HG02981 (cell line): ENCODE data around the gene GJA1.
"Not testable (repeated sequence)": the region's sequence is repeated elsewhere in the genome, so short reads cannot be mapped to it uniquely, and the experiment has no call there.

ENCODE experiments used
- ATAC-seq: cut with Tn5 transposase; IDR thresholded peaks from one replicate; pipeline ENCODE4 v1.9.1; 2021; ENCODE audit warnings: mild to moderate bottlenecking, moderate library complexity; ENCODE audit not compliant: unreplicated experiment

GJA1 gene

DNA sequence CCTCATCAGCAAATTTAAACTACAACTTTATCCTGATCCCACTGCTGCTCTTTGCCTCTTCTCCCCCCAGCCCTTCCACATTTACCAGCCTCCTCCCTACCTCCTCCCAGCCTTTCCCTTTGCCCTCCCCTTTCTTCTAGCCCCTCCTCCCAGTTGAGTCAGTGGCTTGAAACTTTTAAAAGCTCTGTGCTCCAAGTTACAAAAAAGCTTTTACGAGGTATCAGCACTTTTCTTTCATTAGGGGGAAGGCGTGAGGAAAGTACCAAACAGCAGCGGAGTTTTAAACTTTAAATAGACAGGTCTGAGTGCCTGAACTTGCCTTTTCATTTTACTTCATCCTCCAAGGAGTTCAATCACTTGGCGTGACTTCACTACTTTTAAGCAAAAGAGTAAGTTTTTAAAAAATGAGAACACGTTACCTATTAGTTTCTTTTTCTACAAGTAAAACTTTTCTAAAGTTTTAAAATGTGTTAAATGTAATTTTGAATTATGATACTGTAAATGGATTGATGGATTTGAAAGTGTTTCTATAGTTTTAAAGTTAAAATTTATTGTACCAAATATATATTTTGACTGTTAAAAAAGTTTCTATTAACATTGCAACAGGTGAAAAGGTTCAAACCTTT is at the start of gene GJA1:
Gene GJA1 (plus strand): TSS at position 203 of the 626 bp plus-strand sequence. CDS start 11,202 bp downstream, outside the sequence.
- ATAC-seq: no peak

DNA sequence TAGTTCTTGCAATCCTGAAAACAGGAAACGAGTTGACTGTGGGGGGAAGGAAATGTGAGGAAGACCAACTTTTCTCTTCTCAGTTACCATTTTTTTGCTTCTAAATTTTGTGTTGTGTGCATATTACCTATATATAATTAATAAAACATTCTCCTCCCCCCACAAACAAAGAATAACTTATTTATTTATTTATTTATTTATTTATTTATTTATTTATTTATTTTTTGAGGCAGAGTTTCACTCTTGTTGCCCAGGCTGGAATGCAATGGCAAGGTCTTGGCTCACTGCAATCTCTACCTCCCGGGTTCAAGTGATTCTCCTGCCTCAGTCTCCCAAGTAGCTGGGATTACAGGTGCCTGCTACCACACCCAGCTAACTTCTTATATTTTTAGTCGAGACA is 48.9 kb upstream of the GJA1 start:
- not testable (repeated sequence) for ATAC-seq

DNA sequence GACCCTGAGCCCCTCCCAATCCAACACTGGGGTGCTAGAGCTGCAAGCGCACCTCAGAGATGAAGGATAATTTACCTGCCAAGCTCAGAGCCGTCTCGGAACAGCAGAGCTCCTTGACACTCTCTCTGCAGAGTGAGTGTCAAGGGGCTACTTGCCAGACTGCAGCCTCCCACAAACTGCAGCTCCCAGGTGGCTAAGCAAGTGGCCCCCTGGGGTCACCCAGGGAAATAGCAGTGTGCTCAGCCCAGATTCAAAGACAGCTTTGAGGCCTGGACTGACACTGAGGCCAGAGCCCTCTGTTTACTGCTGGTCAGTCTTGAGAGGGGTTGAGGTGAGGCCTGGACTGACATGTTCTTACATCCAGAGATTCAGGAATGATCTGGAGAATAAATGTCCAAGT is 46.0 kb upstream of the GJA1 start:
- ATAC-seq: no peak

DNA sequence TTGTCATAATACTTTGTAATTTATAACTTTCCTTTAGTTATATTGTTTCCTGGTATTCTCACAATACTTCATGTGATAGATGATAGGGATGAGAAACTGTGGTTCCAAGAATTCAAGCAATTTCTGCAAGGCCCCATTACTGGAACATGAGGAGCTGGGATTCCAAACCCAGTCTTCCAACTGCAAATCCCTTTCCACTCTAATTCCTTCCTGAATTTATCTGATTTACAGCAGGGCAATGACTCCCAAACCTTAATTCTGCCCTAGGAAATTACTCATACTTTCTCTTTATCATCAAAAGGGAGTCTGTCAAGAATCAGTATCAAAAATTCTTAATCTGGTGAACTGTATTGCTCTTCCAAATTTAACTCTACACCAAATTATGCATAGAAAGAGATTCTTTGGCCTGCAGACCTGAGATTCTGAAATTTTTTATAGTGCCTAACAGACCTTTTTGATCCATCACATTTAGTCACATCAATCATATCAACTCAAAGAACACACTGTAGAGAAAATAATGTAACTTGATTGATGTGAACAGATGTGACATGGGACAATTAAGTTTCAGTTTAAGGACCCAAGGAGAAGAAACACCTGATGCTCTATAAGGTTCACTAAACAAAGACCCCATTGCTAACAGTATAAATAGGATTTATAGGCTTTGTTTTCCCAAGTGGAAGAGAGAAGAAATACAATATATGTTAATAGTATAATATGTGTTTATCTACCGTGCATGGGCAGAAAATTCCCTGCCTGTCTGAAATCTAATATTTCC is 41.5 kb upstream of the GJA1 start:
- no peak for ATAC-seq

DNA sequence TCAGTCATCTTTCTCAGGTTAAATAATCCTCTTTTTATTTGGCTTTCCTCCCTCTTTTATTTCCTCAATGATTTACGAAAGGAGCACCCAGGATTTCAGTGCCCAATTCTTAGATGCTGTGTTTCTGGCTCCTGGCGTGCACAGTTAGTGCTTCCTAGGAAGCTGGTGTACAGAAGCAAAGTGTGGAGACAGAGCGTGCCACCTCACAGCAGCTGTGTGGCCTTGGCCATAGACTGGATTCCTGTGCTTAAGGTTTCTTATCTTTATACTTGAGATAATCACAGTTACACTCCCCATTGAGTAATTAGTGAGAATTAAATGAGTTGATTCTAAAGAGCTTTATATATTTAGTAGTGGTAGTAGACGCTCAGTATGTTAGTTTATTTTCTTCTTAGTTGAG is 39.7 kb upstream of the GJA1 start:
- ATAC-seq: no peak

DNA sequence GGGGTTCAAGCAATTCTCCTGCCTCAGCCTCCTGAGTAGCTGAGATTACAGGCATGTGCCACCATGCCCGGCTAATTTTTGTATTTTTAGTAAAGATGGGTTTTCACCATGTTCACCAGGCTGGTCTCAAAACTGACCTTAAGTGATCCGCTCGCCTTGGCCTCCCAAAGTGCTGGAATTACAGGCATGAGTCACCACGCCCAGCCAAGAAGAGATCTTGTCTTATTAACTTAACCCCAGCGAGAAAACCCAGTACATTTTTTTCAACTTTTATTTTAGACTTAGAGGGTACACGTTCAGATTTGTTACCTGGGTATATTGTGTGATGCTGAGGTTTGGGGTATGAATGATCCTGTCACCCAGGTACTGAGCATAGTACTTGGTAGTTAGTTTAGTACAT is 38.3 kb upstream of the GJA1 start:
- ATAC-seq: not testable (repeated sequence)

DNA sequence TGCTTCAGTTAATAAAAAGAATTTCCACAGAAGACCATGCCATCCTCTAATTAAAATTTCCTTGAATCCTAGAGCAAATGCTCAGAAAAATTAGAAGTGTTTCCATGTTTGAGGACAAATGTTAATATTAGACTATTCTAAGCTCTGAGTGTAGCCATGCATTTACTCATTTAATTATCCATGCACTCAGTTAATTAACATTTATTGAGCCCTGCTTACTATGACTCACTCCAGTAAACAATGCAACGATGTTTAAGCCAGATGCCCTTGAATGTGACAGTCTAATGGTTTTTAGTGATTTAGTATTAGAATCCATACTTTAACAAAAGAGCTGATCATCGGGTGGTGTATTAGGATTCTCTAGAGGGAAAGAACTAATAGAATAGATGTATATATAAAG is 37.3 kb upstream of the GJA1 start:
- ATAC-seq: no peak

DNA sequence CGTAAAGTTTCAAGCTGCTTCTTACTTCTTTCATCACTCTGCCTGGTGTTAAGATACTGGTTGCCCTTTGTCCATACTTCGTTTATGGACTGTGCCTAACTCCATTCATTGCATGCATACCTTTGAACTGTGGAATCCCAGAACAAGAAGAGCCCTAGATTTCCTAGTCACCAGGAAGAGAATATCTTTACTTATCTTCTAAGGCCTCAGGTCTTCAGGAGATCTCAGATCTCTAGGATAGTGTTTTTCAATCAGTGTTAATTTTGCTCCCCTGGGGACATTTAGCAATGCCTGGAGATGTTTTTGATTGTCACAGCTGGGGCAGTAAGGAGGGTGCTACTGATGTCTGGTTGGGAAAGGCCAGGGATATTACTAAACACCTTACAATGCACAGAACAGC is 35.5 kb upstream of the GJA1 start:
- no peak for ATAC-seq

DNA sequence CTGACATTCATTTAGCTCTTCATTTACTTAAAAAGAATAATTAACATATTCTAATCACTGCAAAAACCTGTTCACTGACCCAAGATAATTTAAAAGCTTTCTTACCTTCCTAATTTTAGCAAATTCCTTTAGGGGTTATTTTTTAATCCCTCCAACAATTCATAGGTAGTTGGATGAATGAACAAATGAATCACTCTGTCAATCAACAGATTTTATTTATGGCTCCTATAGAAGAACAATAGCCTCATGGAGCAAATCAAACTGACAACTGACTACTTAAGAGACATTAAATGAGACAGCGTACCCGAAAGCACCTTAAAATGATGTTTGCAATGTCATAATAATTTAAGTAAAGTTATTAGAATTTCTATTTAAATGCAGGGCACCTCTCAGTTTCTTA is 31.5 kb upstream of the GJA1 start:
- ATAC-seq: no peak

DNA sequence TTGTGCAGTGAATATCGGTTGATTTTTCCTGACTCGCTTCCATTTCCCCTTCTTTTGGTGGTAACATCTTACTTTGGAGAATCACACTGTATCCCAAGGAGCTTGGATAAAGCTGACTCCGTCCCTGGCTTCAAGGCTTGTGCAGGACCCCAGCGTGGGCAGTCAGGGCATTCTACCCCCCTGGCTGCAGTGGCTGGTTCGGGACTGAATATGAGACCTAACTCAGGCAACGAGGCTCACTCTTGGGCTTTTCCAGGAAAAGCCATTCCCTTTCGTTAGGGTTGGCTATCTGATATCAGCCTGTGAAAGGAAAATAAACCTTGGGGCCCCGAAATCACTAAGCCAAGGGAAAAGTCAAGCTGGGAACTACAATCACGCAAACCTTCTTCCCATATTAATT is 30.1 kb upstream of the GJA1 start:
- no peak for ATAC-seq

DNA sequence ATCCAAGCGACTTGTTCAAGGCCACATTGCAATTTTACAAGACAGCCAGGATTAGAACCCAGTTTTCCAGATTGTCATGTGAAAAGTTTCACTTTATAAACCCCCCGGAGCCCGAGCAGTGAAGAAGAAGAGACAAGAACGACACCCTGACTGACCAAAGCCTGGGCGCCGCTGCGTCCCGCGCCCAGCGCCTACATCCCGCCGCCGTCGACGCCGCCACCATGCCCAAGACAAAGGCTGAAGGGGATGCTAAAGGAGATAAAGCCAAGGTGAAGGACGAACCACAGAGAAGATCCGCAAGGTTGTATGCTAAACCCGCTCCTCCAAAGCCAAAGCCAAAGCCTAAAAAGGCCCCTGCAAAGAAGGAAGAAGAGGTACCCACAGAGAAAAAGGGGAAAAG is 27.1 kb upstream of the GJA1 start:
- no peak for ATAC-seq

DNA sequence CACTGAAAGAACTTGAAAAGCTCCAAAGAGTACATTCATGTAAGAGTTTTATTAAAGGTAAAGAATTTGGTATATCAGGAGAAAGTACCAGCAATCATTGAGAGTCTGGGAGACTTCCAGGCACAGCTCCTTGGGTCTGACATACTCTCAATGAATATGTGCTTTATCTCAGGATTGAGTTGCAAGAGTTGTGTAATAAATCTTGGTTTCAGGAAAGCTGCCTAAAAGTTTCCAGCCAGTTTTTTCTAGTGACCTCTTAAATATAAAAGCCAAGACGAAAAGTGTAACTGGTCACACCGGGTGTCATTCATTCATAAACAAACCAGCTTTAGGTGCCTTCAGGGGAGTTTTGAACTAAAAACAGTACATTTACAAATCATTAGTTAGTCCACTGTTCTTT is 21.6 kb upstream of the GJA1 start:
- no peak for ATAC-seq

DNA sequence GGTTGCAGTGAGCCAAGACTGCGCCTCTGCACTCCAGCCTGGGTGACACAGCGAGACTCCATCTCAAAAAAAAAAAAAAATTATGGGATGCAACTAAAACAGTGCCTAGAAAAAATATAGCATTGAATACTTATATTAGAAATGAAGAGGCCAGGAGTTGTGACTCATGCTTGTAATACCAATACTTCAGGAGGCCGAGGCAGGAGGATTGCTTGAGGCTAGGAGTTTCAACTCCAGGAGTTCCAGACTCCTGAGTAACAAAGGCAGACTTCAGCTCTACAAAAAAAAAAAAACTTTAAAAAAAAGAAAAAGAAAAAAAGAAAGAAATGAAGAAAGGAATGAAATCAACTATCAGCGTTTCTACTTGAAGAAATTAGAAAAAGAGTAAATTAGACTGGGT is 17.1 kb upstream of the GJA1 start:
- ATAC-seq: no peak

DNA sequence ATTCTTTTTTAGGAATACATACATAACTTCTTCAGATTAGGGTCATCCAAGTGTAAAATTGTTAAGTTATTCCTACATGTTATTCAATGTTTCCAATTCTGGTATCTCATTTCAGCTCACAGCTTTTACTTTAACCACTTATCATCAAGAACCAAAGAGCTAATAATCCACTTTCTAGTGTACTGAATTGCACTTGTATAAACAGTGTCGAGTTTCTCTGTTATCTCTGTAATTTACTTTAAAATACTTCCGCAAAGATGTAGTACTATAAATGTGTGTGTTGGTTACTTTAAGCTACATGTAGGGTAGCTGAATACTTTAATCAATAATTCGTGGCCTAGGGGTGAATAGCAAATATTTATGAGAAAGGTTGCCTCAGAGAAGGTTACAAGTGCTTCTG is 8.8 kb upstream of the GJA1 start:
- no peak for ATAC-seq

DNA sequence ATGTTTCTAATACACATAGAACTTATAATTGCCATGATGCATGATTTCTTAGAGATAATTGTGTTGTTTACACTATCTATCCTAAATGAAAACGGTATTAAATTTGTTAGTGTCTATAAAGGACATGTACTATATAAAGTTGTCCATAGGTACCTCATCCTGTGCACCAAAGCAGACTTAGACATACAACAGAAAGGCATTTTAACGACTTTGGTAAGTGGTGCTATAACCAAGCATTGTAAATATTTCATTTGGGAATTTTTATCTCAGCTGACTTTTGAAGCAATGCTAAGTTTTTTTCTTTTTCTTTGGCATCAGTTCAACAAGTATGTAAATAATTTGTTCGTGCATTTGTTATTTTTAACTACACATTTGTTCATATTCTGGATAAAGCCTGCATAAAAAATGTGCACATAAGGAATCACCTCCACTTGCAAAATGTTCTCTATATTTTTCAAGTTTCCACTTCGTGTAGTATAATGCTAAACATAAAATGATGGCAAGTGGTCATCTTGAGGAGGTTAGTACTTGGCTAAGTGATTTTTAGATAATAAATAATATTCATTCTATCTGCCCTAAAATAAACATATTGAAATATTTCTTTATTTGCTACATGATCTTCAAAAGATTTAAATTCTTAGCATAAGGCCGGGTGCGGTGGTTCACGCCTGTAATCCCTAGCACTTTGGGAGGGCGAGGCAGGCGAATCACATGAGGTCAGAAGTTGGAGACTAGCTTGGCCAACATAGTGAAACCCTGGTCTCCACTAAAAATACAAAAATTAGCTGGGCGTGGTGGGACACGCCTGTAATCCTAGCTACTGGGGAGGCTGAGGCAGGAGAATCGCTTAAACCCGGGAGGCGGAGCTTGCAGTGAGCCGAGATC is 6.3 kb upstream of the GJA1 start:
- ATAC-seq: no peak

DNA sequence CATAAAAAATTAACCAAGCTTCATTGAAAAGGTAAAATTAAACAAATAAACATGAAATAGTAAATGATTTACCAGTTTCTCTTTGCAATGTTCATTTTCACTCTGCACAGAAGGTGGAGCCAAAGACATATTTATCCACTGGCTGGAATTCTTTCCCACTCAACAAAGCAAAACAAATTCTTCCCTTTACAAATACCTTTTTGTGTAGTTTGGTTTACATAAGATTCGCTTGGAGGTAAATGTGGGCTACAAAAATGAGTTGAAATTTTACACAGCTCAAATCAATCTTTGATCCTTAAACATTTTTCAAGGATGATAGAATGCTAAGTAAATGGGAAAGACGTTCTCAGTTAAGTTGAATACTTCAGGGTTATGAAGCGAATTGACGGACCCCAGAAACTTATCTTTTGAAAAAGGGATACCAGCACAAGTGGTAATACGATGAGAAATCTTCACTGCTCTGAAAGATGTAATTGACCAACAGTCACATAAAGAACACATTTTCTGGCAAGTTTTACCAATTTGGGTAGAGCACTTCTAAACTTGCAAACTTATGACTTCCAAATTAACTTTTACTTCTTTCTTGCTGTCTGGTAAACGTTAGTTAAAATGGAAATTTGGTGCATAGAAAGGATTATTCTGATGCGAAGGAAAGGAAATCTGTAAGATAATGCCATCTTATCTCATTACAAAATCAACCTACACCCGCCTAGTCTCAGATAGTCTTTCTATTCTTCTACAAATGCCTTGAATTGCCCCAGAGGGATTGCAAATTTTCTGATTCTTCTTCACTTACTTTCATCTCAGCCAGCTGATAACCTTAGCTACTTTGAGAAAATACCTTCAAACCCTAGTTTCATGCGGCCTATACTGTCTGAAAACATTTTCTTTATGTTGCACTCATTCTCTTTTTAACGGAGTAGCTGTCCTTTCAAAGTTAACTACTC is 4.7 kb upstream of the GJA1 start:
- no peak for ATAC-seq

DNA sequence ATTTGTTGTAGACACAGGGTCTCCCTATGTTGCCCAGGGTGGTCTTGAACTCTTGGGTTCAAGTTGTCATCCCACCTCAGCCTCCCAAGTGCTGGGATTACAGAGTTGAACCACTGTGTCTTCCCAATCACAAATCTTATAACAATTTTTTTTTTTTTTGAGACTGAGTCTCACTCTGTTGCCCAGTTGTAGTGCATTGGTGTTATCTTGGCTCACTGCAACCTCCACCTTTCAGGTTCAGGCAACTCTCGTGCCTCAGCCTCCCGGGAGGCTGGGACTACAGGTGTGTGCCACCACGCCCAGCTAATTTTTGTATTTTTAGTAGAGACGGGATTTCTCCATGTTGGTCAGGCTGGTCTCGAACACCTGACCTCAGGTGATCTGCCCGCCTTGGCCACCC is 3.7 kb upstream of the GJA1 start:
- not testable (repeated sequence) for ATAC-seq

DNA sequence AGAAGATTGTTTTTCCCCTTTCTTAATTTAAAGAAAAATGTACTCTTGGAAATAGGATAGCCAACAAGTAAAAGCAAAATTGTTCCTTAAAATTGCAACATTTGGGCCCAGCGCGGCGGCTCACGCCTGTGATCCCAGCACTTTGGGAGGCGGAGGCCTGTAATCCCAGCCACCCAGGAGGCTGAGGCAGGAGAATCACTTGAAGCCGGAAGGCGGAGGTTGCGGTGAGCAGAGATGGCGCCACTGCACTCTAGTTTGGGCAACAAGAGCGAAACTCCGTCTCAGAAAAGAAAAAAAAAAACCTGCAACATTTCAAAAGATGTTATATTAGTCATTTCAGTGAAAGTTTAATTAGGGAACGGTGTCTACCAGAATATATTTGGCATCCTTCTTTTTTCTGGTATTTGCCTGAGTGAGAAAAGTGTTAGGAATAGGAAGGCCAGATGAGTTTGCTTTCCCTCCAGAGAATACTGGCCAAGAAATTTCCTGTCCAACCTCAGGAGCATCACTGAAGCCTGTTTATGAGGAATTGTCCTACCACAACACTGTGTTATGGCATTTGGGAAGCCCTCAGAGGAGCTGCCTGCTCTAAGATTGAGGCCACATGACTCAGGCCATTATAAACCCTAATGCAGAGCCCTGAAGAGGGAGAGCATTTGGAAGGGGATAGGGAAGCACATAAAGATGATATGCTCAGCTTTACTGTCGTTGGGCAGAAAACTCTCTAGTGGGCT is 1.2 kb upstream of the GJA1 start:
- ATAC-seq: no peak

DNA sequence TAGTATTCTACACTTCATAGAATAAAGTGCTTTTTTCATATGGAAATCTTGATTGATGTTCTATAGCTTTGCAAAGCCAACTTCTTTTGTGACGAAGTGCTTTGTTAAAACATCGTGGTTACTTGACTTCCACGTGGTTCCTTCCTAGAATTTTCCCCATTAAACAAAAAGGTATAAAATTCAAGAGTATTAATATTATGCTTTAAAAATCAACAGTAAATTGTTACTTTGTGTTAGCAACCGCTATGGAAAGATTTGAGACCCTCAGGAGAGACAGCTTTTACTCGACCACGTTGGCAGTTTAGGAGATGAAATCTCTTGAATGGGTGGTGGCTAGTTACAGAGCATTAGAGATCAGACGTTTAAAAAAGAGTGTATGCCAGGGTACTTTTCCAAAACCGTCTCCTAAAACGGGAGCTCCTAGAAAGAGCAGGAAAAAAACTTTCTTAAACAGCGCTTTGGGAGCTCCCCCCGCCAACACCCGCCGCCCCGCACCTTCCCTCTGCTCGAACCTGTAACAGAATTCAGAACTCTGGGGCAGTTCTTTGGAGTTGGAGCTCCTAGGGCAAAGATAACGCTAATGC is 920 bp downstream of the GJA1 start:
- ATAC-seq: no peak
